HG02981 (cell line): Measurements from ENCODE around the gene ATOX1.
"Not testable (repeated sequence)": the region's sequence is repeated elsewhere in the genome, so short reads cannot be mapped to it uniquely, and the experiment has no call there.

Experiments used
- ATAC-seq: cut with Tn5 transposase; IDR thresholded peaks from one replicate; pipeline ENCODE4 v1.9.1; 2021; ENCODE audit warnings: mild to moderate bottlenecking, moderate library complexity; ENCODE audit not compliant: unreplicated experiment

ATOX1 gene, protein sequence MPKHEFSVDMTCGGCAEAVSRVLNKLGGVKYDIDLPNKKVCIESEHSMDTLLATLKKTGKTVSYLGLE

DNA sequence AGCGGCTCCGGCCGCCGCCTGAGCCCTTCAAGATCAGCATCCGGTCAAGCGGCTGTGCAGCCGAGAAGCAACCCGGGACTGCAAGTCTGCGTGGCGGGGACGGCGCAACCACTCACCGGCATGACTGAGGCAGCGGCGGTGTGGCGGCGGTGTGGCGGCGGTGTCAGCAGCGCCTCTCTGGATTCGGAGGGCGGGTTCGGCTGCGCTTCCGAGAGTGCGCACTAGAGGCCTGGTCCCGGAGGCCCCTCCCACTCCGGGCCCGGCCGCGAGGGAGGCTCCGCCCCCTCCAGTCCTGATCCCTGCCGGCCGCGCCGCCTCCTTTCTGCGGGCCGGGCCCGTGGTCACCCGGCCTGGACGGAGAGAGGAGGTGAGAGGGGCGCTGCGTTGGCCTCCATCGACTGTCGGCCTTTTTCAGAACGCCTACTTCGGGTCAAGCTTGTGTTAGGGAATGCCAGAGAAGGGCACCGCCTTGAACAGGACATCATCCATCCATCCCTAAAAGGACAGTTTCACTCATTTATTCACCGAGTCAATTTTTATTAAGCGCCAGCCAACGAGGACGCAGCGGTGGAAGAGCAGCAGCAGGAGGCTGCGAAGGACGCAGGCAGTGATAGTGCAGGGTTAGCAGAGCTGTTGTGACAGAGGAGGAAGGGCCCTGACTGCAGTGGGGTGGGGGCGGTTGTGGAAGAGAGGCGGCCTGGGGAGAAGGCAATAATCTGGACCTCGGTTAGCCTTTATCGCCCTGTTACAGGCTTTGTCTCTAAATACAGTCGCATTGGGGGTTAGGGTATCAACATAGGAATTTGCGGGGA lies at the start of gene ATOX1:
Gene ATOX1 (minus strand): TSS at position 202 of the 812 bp plus-strand sequence. CDS start 80 bp downstream, at position 122.
- peak; percentile 98 for ATAC-seq

DNA sequence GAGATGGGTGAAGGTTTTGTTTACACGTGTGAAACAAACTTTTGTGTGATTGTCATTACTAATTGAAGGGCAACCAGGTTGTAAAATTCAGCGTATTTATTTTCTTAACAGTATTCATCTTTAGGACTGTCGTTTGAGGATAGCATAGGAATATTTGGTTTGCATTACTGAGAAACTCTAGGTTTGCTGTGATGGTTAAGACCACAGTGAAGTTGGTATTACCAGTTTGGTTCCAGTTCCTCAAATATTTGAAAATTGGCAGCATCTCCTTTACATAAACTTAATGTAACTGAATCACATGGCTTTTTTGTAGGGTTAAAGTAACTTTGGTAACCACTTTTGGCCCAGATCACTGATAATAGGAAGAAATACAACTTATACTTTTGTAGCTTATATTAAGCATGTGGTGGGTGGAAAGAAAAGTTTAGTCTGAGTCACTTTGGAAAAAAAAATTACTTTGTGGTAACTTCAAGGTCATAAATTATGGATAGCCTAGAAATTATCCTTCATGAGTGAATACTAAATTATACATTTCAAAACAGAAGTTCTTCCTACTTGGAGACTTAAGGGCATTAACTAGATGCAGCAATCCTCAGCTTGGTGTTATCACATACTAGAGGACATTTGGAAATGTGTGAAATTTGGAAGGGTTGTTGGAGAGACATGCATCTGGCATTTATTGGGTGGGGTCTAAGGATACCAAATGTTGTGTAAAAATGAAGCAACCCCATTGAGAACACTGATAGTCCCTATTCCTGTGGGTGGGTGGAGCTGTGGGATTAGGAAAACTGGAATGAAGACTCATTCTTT lies 47.2 kb upstream of the ATOX1 start:
- ATAC-seq, result no peak

DNA sequence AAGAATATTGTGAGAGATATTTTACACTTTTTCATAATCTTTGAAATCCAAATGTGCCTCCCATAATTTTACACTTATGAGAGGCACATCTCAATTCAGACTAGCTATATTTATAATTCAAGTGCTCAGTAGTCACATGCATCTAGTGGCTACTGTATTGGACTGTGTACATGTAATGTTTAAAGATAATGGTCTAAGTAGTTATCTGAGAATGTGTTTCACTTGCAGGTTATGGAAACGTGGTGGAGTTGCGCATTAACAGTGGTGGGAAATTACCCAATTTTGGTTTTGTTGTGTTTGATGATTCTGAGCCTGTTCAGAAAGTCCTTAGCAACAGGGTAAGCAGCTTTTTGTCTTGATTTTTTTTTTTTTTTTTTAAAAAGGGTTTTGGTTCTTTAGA lies 42.1 kb upstream of the ATOX1 start:
- ATAC-seq, result peak; percentile 78

DNA sequence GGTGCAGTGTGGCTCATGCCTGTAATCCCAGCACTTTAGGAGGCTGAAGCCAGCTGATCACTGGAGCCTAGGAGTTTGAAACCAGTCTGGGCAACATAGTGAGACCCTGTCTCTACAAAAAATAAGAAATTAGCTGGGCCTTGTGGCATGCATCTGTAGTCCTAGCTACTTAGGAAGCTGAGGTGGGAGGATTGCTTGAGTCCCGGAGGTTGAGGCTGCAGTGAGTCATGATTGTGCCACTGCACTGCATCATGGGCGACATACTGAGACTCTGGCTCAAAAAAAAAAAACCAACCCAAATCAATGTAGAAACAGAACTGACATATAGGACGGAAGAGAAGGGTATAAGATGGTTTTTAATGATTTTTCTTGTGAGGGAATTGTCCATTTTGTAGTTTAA lies 41.0 kb upstream of the ATOX1 start:
- no peak for ATAC-seq

DNA sequence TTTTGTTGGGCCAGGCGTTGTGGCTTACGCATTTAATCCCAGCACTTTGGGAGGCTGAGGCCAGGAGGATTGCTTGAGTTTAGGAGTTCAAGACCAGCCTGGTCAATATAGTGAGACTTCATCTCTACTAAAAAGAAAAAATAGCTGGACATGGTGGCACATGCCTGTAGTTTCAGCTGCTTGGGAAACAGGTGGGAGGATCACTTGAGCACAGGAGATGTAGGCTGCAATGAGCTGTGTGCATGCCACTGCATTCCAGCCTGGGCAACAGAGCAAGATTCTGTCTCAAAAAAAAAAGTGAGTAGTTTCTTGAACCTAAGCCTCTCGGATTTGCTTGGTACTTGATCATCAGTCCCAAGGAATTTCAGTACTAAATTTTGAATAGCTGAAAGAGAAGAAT lies 40.2 kb upstream of the ATOX1 start:
- no peak for ATAC-seq

DNA sequence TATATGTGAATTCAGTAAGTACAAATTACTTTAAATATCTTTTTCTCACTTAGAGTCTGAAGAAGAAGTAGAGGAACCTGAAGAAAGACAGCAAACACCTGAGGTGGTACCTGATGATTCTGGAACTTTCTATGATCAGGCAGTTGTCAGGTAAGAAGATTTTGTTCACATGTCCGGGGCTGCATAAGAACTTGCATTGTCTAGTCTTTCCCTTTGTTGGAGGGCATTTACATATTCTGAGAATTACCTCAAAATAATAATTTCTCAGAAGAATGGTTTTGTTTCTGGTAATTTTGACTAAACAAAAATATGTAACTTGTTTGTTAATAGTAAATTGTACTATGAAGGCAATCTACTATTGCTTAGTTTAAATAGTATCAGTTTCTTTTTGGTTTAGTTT lies 37.0 kb upstream of the ATOX1 start:
- no peak for ATAC-seq

DNA sequence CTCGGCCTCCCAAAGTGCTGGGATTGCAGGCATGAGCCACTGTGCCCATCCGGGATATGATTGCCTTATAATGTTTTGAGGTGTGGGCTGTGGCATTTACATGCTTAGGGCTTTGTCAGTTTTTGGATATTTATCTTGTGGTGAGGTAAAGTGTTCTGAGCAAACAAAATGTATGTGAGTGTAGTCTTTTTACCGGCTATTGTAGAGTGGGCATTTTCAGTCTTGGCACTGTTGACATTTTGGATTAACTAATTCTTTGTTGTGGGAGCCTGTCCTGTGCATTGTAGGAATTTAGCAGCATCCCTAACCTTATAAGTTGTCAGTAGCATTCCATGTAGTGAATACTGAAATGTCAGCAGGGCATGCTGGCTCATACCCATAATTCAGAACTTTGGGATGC lies 34.9 kb upstream of the ATOX1 start:
- ATAC-seq, result no peak

DNA sequence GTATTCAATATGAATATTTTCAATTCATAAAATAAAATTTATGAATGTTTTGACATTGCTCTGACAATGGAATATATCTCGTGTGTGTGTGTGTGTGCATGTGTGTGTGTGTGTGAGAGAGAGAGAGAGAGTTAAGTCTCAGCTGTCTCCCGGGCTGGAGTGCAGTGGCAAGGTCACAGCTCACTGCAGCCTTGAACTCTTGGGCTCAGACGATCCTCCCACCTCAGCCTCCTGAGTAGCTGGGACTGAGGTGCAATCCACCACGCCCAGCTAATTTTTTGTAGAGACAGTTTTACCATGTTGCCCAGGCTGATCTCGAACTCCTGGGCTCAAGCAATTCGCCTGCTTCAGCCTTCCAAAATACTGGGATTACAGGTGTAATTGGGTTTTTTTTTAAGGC lies 29.4 kb upstream of the ATOX1 start:
- no peak for ATAC-seq

DNA sequence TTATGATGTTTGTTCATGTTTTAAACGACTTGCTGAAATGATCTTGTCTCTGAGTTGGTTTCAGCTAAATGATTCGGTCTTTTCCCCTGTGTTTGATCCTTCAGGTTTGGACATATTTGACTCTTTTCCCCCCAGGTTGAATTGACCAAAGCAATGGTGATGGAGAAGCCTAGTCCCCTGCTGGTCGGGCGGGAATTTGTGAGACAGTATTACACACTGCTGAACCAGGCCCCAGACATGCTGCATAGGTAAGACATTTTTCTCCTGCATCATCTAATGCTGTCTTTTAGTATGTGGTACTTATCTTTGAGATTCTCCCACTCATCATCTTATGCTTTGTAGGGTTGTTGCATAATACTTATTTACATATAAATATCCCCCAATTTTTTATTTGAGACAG lies 28.0 kb upstream of the ATOX1 start:
- no peak for ATAC-seq

DNA sequence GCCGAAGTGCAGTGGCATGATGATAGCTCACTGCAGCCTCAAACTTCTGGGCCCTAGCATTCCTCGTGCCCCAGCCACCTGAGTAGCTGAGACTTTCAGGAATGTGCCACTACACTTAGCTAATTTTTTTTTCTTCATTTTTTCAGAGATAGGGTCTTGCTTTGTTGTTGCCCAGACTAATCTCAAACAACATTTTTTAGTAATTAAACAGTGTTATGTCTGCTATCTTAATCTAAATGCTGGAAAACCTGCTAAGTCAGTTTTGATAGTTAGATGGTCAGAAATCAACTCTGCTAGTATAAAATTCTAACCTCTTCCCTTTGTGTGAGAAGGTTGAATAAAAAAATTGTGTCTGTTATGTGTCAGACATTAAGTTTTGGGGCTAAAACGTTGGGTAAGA lies 25.7 kb upstream of the ATOX1 start:
- ATAC-seq, result no peak

DNA sequence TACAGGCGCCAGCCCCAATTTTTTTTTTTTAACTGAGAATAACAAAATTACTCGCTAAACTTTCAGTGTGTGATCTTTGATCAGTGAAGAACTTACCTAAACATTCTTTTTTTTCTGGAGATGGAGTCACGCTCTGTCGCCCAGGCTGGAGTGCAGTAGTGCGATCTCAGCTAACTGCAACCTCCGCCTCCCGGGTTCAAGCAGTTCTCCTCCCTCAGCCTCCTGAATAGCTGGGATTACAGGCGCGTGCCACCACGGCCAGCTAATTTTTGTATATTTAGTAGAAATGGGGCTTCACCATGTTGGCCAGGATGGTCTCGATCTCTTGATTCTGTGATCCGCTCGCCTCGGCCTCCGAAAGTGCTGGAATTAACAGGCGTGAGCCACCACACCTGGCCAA lies 25.2 kb upstream of the ATOX1 start:
- ATAC-seq, result not testable (repeated sequence)

DNA sequence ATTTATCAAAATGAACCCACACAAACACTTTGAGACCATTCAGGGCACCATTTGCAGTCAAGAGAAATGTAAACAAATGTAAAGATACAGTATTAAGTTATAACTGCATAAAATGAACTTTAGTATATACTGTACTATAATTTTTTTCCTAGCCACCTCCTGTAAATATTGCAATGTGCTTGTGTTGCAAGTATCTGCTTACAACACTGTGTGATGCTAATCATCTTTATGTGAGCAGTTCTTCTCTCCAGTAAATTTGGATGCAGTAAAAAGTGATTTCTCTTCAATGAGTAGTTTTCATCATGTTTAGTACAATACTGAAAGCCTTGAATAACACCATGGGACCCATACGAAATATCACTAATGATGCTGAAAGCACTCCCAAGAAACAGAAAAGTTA lies 22.8 kb upstream of the ATOX1 start:
- ATAC-seq, result no peak

DNA sequence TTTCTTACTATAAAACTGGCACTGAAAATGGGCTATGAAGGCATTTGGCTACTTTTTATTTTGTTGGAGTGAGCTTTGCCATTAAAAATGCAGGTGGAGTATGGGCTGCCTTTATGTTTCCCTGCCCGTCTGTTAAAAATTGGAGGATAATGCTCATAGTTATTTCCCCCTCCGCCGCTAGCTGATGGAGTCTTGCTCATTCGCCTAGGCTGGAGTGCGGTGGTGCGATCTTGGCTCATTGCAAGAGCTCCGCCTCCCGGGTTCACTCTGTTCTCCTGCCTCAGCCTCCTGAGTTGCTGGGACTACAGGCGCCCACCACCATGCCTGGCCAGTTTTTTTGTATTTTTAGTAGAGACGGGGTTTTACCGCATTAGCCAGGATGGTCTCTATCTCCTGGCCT lies 21.9 kb upstream of the ATOX1 start:
- ATAC-seq, result no peak

DNA sequence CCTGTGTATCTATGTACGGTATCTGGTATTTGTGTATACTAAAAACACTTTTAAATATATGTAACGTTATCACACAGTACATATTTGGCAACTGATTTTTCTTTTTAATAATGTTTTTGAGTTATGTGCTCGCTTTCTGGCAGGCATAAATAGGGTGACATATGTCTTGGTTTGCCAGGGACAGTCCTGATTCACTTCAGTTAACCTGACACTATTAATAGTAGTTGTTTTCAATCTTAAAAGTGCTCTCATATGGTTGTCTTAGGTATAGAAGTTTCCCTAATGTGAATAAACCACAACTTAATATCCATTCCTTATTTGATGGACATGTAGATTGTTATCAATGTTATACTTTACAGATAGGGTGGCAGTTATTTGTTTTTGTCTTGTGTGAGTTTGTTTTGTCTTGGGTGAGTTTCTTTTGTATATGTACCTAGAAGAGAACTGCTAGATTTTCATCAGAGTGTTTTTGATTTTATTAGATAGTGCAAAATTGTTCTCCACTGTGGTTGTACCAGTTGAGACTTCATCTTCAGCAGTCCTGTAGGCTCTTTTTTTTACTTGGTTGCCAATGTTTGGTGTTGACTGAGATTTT lies 21.2 kb upstream of the ATOX1 start:
- no peak for ATAC-seq

DNA sequence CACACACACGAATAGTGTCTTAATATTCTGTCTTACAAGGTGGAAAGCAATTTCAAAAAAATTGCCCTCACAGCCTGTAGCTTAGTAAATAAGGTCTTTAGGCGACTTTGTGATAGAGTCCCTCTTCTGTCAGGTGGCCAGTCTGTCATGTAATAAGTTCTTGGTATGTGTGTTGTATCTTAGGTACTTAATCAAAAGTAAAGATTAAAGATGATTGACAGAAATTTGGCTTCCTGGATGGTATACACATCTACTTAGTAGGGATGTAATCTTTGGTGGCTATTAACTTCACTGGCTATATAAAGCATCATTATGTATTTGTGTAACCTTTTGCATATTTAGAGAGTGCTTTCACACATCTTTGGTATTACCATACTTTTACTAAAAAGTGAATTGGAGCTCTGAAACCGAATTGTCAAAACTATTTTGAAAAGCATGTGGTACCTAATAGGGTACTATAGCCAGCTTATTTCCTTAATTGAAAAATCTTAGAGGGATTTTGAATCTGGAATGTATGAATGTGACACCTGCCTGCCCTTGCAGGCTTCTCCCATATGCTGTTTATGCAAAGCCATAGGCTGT lies 16.7 kb upstream of the ATOX1 start:
- ATAC-seq, result no peak

DNA sequence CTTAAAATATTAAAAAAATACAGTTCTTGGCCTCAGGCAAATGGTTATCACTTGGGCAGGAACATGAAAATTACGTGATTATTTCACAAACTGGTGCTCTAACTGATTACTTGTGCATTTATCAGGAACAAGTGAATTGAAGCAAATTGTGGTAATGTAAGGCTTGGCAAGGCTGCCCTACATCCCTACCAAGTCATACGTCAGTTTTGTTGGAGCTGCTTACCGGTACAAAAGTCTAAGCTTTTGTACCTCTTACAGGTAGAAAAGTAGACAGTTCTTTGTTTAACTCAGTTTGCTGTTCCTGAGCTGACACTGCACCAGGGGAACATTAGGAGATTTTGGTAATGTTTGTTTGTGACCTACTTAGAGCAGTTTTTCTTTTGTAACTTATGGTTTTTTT lies 15.5 kb upstream of the ATOX1 start:
- no peak for ATAC-seq

DNA sequence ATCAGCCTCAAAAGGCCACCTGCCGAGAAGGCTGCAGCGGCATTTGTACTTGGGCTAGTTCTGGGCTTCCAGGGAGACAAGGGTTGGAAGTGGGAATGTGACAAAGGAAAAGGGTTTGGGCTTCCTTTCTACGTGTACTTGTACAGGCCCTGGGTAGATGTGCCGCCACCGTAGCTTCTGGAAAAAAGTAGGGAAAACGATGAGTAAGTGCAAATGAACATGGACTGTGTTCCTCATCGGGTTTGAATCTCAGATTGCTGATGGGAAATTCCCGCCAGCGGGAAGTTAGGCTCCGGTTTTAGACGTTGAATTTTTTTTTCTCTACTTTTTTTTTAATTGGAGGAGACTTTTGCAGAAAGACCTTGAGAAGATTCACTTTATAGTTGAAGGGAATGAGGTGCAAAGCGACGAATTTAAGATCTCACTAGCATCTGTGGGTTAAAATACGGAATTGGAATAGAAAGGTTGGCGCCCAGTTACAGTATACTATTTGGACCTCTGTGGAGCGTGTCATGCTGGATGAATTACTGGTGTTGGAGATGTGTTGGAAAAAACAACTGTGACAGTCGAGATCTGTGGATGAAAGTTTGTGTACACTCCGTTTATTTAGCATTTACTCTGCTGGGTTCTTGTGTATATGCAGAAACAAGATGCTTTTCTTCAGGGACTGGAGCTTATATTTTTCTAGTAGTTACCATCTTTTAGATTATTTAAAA lies 14.6 kb upstream of the ATOX1 start:
- ATAC-seq, result no peak

DNA sequence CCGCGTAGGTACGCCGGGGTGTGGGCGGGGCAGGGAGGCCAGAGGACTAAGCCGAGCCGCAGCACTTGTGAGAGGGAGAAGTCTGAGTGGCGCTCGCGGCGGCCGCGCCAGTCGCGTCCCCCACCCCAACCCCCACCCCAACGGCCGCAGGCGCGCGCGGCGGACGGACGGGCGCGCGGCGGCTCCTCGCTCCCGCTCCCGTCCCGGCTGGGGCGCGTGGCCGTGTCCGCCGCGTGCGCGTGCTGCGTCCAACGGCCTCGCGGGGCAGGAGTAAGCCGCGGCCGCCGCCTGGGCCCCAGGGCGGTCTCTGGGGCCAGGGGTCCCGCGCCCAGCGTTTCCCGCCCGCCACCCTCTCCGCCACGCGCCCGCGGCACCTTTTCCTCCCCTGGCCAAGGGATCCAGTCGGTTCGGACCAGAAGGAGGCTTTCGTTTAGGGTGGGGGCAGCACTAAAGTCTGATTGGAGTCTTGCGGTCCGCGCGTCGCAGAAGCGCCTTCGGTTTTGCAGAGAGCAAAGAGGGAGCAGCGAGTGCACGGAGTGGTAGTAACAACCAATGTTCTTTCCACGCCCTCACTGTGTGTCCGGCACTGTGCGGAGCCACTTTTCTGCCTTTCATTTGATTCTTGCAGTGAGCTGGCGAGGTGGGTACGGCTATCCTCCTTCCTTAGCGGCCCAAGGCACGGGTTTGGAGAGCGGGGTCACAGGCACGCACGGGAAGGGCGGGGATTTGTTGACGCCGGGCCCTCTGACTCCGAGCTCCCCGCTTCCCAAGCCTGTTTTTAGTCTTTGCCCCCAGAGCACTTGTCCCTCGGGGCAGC lies 13.8 kb upstream of the ATOX1 start:
- no peak for ATAC-seq

DNA sequence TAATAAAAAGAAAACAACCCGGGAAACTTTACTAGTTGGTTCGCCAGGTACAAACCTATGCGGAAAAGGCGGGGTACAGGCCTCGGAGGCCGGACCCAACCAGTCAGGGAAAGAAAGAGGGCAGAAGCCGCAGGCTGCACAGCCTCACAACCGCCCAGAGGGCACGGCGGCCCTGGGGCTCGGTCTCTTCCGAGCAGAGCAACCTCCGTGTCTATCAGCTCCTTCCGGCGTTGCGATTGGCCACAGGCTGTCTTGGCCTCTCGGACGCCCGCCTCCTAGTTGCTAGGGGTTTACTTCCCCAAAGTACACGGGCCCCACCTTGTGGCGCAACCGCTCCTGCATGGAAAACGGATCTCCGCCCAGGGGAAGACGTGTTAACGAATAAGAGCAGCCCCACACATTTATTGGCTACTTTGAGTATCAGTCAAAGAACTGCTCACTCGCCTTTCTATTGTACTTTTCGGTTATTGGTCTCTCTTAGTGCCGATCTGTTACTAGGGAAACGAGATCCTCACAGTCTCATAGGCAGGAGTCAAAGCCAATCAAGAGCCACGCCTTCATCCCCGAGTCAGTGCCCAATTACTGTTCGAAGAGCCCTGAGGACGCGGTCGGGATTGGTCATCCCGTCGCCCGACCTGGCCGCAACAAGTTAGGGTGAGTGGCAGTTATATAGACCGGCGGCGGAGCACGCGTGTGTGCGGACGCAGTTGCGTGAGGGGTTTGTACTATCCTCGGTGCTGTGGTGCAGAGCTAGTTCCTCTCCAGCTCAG lies 13.0 kb upstream of the ATOX1 start, which contains the start of gene G3BP1:
Gene G3BP1 (plus strand): TSS at position 696 of the 770 bp plus-strand sequence. CDS start 14,667 bp downstream, outside the sequence.
- peak; percentile 78 for ATAC-seq
